Fibroblast of the aortic adventitia (primary cell): ENCODE data around the gene CAVIN1. TPM values are rescaled to one million over a fixed set of nuclear protein-coding genes. Genes with fewer than 3 reads are reported as not detected.
"Not testable (repeated sequence)": the region's sequence is repeated elsewhere in the genome, so short reads cannot be mapped to it uniquely, and the experiment has no call there.

Source experiments
- DNase-seq: peaks from one replicate; pipeline ENCODE4 v3.0.0-alpha.2; 2010; ENCODE audit warnings: low read depth
- H3K4me3 ChIP-seq: 2 replicates; pipeline ENCODE4 v1.5.1; 2011; ENCODE audit warnings: low read depth, mild to moderate bottlenecking, control low read depth, low read length, moderate library complexity
- CTCF ChIP-seq: IDR thresholded peaks from 2 replicates; pipeline ENCODE4 v1.5.1; 2011; ENCODE audit warnings: mild to moderate bottlenecking, low read length, control low read depth, inconsistent platforms; ENCODE audit not compliant: insufficient read depth
- total RNA-seq: library from RNA; depleted of rRNA; stranded (reverse); fragments of >200 nt; gene quantifications from 2 replicates; pipeline ENCODE4 v1.2.3, GENCODE V29; 2012; ENCODE audit warnings: low replicate concordance

The CAVIN1 gene
- total RNA-seq, 1 donor, result 721 TPM

- DNase-seq, result peak; percentile 79
- no peak for TF ChIP-seq CTCF
- peak within 1 kb of the TSS; percentile 88 for H3K4me3 ChIP-seq
These were observed 35.6 kb upstream of the CAVIN1 start, which contains the start of gene ATP6V0A1 for GRCh38 chr17:42458497-42459255. Gene ATP6V0A1, plus strand, starts transcription at chr17:42458878. Its CDS starts 2,017 bp downstream, at chr17:42460895.

- H3K4me3 ChIP-seq, result no peak overlapping the region
- DNase-seq, result no peak
- no peak for TF ChIP-seq CTCF
These were observed 34.2 kb upstream of the CAVIN1 start for GRCh38 chr17:42457107-42457792.

GRCh38 chr17:42456223-42457106, 33.4 kb upstream of the CAVIN1 start:
- peak; percentile 89 for DNase-seq
- no peak for TF ChIP-seq CTCF
- peak overlapping the region; percentile 0 for H3K4me3 ChIP-seq

GRCh38 chr17:42454987-42455386, 31.9 kb upstream of the CAVIN1 start:
- not testable (repeated sequence) for DNase-seq

GRCh38 chr17:42453439-42453838, 30.4 kb upstream of the CAVIN1 start:
- no peak for TF ChIP-seq CTCF
- no peak overlapping the region for H3K4me3 ChIP-seq
- DNase-seq, result no peak

More at GRCh38 chr17:42454987-42455386, 31.9 kb upstream of the CAVIN1 start:
- H3K4me3 ChIP-seq, result not testable (repeated sequence)

GRCh38 chr17:42451270-42451669, 28.2 kb upstream of the CAVIN1 start:
- not testable (repeated sequence) for DNase-seq, H3K4me3 ChIP-seq

- H3K4me3 ChIP-seq, DNase-seq: not testable (repeated sequence)
These were observed 26.8 kb upstream of the CAVIN1 start for GRCh38 chr17:42449838-42450237.

- DNase-seq, H3K4me3 ChIP-seq: not testable (repeated sequence)
These were observed 26.1 kb upstream of the CAVIN1 start for GRCh38 chr17:42449176-42449575.
